ENCODE measurements around the gene SACS.
"Not testable (repeated sequence)": the region's sequence is repeated elsewhere in the genome, so short reads cannot be mapped to it uniquely, and the experiment has no call there.

Gene SACS

GRCh38 chr13:23350009-23350408 lies 83.5 kb downstream of the SACS start:
- no peak for DNase-seq

DNA sequence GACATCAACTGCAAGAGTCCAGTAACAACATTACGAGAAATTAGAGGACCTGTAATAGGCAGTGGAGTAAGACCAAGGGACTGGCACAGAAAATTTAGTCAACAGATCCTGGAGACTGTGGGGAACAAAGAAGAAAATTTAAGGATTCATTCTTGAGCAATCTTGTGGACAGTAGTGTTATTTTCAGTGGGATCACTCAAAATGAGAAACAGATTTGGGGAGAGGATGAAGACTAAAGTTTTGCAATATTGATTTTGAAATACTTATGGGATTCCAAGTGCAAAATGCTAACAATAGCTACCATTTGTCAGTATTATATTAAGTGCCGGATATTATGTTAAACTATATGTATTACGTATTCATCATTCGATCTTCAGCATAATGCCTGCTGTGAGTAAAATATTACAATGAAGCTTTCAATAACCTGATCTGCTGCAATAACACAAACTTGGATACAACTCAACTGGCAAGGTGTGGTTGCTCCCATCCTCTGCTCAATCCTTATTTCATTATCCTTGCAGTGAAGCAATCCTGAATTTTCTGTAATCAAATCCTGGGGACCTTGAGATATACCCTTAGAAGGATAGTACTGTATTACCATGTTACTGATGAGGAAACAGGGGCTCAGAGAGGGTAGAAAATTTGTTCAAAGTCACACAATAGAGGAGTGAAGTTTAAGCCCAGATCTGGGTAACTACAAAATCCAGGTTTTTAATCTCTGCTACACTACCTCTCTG lies 84.2 kb downstream of the SACS start:
- no peak for DNase-seq

DNA sequence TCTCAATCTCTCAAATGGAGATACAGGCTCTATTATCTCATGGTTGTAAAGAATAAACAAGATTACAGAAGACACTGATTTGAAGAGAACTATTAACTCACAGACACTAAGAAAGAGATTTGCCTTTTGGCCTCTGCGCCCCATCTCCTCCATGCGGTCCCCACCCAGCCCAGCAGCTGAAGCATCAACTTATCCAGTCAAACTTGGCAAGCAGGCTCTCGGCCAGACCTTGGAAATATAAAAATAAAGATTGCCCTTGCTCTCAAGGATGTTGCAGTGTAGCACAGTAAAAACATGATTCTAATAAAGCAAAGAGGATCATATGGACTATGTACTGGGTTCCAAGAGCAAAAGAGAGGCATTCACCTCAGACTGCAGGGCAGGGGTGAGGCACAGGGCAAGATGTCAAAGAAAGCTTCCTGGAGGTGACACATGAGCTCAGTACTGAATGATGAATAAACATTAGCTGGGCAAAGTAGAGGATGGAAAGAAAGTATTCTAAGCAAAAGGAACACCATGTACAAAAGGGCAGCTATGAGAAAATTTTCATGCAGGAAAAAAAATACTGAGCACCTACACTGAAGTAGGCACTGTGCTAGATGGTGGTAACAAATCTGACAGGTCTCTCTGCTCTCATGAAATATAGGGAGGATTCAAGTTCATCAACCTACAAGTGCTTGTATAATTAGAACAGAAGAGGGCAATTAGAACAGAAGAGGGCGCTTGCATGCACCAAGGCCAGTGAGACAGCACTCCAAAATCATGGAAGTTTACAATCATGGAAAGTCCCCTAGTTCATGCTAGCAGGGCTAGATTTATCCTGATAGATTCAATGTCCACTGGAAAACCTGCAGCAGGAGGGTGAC lies 85.0 kb downstream of the SACS start:
- DNase-seq, result no peak

- DNase-seq, result no peak
Measured at GRCh38 chr13:23347601-23348000, 85.9 kb downstream of the SACS start.

GRCh38 chr13:23344931-23345595 lies 88.4 kb downstream of the SACS start:
- no peak for DNase-seq

DNA sequence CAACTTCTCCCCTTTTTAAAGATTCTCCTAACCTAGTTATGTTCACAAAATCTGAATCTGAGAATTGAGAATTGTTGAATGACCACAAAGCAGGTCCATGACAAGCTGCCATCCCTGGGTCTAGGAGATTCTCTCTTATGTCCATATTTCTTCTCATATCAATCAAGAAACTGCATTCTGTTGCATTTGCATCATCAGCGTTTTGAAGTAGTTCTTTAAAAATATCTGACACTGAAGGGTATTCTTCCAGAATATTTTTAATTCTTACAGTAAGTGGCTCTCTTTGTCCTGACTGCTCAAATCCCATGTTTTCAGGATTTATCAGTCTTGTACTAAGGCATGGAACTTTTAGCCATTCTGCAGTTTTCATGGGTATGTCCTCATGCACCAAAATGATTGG lies 94.3 kb downstream of the SACS start:
- DNase-seq, result no peak

- no peak for DNase-seq
Measured at GRCh38 chr13:23330356-23330755, 103.1 kb downstream of the SACS start.

DNA sequence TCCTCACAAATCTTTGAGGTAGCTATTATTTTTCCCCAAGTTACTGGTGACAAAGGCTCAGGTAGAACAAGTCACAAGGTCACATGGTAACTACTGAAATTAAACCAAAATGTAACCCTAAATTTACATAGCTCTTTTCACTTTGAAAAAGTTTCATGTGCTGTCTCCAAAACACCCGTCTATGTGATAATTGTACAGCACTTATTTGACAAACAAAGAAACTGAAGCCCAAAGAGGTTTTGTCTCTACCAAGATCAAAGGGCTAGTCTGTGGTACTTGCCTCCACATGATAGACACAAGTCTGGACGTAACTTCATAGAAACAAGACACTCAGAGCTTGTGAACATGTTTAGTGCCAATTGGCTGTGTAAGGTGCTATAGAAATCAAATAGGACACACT lies 108.3 kb downstream of the SACS start:
- no peak for DNase-seq

- no peak for DNase-seq
Measured at GRCh38 chr13:23323946-23324709, 109.4 kb downstream of the SACS start.

GRCh38 chr13:23322353-23323336 lies 110.9 kb downstream of the SACS start:
- DNase-seq, result no peak

DNA sequence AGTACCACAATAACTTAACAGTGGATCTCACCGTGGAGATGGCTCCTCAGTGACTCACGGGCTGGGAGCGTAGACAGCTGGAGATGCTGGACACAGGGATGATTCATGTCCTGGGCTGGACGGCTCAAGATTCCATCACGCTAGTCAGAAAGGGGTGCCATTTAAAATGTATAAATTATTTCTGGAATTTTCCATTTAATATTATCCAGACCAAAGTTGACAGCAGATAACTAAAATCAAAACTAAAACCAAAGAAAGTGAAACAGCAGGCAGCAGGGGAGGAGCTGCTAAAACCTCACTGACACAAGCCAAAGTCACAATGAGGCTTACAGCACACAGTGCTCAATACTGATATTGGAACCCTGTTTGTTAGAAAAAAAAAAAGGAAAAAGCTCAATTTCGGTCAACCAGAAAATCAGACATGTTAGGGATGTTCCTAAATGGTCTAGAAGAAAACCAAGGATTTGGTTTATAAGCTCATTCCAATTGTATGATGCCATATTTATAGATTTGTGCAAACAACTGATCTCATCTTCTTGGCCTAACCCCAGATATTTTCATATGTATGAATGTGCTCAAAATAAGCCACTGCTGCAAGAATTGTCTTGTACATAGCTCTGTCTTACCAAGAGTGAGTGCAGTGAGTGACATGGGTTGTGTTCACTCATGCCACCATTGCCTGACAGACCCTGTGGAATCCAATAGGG lies 111.8 kb downstream of the SACS start:
- DNase-seq, result peak; percentile 71

DNA sequence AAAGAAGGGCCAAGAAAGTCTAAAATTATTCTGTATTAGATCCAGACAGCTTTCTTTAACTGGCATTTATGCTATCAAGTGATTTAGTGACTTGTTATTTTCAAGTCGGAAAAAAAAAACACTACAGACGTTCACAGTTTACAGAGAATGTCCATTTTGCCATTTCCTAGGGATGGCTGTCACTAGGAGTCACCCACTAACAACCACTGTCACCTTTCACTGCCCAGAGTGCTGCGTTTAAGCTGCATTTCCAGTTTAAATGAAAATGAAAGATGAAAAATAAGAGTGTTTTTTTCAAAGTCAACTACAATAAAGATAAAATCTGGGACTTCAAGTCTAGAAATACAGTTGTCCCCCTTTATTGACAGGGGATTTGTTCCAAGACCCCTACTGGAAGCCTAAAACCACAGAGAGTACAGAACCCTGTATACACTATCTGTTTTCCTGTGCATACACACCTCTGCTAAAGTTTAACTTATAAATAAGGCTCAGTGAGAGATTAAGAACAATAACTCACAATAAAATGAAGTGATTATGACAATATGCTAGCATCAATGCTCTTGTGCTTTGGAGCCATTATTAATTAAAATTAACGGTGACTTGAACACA lies 112.5 kb downstream of the SACS start:
- DNase-seq, result no peak

GRCh38 chr13:23319883-23320224 lies 113.6 kb downstream of the SACS start:
- no peak for DNase-seq

DNA sequence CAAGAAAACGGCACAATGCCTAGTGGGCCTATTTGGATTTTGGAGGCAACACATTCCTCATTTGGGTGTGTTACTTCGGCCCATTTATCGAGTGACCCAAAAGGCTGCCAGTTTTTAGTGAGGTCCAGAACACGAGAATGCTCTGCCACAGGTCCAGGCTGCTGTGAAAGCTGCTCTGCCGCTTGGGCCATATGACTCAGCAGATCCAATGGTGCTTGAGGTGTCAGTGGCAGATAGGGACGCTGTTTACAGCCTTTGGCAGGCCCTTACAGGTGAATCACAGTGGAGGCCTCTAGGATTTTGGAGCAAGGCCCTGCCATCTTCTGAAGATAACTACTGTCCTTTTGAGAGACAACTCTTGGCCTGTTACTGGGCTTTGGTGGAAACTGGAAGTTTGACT lies 118.7 kb downstream of the SACS start:
- DNase-seq, result not testable (repeated sequence)

DNA sequence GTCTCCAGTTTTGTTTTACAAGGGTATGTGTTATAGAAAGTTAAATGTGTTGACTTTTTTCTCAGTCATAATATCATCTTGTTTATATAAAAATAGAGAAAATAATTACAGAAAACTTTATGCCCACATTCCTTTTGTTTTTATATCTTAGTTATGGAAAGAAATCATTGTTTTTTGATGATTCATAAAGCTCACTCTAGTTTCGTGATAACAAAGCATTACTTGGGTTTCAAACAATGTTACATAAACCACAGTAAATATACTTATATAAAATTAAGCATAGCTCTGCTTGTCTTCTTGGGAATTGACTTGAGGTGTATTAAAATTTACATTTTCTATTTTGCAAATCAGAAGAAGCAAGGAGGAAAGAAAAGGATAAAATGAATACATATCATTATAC lies 140.9 kb downstream of the SACS start:
- DNase-seq, result no peak

- no peak for DNase-seq
Measured at GRCh38 chr13:23289917-23290357, 143.6 kb downstream of the SACS start.

DNA sequence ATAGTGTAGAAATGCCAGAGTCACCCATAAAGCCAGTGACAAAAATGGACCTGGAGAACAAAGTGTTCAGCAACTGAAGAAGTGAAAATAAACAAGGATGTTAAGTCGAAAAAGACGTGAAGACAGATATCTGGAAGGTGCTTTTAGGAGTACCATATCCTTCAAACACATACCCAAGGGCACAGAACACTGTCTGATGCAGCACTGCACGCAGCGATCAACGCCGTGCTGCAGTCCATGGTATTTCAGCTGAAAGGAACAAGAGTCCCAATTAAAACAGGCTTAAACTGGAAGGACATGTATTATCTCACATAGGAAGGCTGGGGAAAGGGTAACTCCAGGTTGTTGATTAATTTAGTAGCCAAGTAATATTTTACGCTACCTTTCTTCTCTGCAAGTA lies 144.5 kb downstream of the SACS start:
- no peak for DNase-seq

DNA sequence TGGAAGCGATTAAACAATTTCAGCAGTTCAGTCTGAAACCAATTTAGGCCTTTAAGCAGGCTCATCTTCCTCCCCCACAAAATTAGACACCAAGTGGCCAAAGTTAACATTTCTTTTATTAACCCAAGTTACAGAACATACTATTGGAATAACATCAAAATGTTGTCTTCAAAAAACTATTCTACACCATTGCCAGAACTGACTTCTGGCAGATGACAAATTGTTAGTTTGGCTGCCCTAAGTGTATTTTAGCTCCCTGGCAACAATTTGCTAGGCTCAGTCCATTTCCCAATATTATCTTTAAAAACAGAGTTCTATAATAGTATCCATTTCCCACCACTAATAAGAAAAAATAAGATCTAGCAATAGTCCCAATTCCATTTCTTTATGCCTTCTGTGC lies 144.9 kb downstream of the SACS start:
- no peak for DNase-seq

DNA sequence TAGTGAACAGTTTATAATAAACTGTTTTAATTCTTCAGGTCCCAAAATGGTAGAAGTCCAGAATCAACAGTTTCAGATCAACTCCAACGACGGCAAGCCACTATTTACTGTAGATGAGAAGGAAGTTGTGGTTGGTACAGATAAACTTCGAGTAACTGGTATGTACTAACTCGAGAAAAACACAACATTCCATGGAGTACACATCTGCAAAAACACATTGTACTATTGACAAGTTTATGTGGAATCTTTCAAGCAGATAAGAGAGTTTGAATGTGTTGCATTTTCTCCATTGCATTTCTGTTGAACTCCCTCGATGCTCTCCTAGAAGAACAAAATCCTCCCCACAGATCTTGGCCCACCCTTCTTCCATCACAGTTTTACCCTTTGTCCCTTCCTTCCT lies 154.2 kb downstream of the SACS start:
- no peak for DNase-seq

Measured in islet precursor cell (in vitro differentiated cells).